ENCODE results near the gene ADK. TPM values are rescaled to one million over a fixed set of nuclear protein-coding genes. Genes with fewer than 3 reads are reported as not detected.
"Not testable (repeated sequence)": the region's sequence is repeated elsewhere in the genome, so short reads cannot be mapped to it uniquely, and the experiment has no call there.

The ADK gene
- total RNA-seq, 1 donor from 2014 or later = 34.9 TPM

GRCh38 chr10:74140553-74140952 lies 10.5 kb upstream of the ADK start:
- no peak for DNase-seq (ENCODE audit: low spot score)

- no peak for DNase-seq (ENCODE audit: low spot score)
These were observed 5.9 kb upstream of the ADK start for GRCh38 chr10:74145133-74145532.

- DNase-seq (ENCODE audit: low spot score) = not testable (repeated sequence)
These were observed 4.0 kb upstream of the ADK start for GRCh38 chr10:74146980-74147379.

- DNase-seq (ENCODE audit: low spot score) = peak; percentile 92
These were observed 624 bp upstream of the ADK start, which contains the start of gene AP3M1 for GRCh38 chr10:74150204-74150989. AP3M1 (minus strand) TSS chr10:74150828; CDS start chr10:74138379, 12,449 bp downstream.

GRCh38 chr10:74151879-74152722 lies 1.1 kb downstream of the ADK start:
- no peak for DNase-seq (ENCODE audit: low spot score)

GRCh38 chr10:74153123-74153522 lies 2.1 kb downstream of the ADK start:
- no peak for DNase-seq (ENCODE audit: low spot score)

GRCh38 chr10:74153676-74154075 lies 2.7 kb downstream of the ADK start:
- no peak for DNase-seq (ENCODE audit: low spot score)

- DNase-seq (ENCODE audit: low spot score) = no peak
These were observed 5.9 kb downstream of the ADK start for GRCh38 chr10:74156919-74157289.

GRCh38 chr10:74160013-74160412 lies 9.0 kb downstream of the ADK start:
- DNase-seq (ENCODE audit: low spot score) = no peak

- DNase-seq (ENCODE audit: low spot score) = no peak
These were observed 12.5 kb downstream of the ADK start for GRCh38 chr10:74163319-74164068.

GRCh38 chr10:74164716-74165529 lies 13.9 kb downstream of the ADK start:
- no peak for DNase-seq (ENCODE audit: low spot score)

GRCh38 chr10:74165530-74165901 lies 14.5 kb downstream of the ADK start:
- DNase-seq (ENCODE audit: low spot score) = no peak

GRCh38 chr10:74167443-74167842 lies 16.4 kb downstream of the ADK start:
- DNase-seq (ENCODE audit: low spot score) = no peak

GRCh38 chr10:74171625-74172024 lies 20.6 kb downstream of the ADK start:
- no peak for DNase-seq (ENCODE audit: low spot score)

GRCh38 chr10:74174521-74174920 lies 23.5 kb downstream of the ADK start:
- no peak for DNase-seq (ENCODE audit: low spot score)

- DNase-seq (ENCODE audit: low spot score) = no peak
These were observed 24.7 kb downstream of the ADK start for GRCh38 chr10:74175510-74176379.

GRCh38 chr10:74176380-74177139 lies 25.5 kb downstream of the ADK start:
- peak; percentile 99 for DNase-seq (ENCODE audit: low spot score)

- no peak for DNase-seq (ENCODE audit: low spot score)
These were observed 26.2 kb downstream of the ADK start for GRCh38 chr10:74177140-74177677.

Data from mesenteric fat pad (tissue), 1 donor.